Measurements from ENCODE around the gene AP1M1.

GRCh38 chr19:16166417-16166816, 31.3 kb upstream of the AP1M1 start:
- TF ChIP-seq SP1 (IDR thresholded peaks at IDR 0.05) = no peak
- no peak for TF ChIP-seq TARDBP (IDR thresholded peaks at IDR 0.05)
- no peak for TF ChIP-seq L3MBTL2 (conservative IDR thresholded peaks at IDR 0.05)
- no peak for TF ChIP-seq FOXK2 (IDR thresholded peaks at IDR 0.05)
